Measurements from ENCODE around the gene CRABP1.

The CRABP1 gene

DNA sequence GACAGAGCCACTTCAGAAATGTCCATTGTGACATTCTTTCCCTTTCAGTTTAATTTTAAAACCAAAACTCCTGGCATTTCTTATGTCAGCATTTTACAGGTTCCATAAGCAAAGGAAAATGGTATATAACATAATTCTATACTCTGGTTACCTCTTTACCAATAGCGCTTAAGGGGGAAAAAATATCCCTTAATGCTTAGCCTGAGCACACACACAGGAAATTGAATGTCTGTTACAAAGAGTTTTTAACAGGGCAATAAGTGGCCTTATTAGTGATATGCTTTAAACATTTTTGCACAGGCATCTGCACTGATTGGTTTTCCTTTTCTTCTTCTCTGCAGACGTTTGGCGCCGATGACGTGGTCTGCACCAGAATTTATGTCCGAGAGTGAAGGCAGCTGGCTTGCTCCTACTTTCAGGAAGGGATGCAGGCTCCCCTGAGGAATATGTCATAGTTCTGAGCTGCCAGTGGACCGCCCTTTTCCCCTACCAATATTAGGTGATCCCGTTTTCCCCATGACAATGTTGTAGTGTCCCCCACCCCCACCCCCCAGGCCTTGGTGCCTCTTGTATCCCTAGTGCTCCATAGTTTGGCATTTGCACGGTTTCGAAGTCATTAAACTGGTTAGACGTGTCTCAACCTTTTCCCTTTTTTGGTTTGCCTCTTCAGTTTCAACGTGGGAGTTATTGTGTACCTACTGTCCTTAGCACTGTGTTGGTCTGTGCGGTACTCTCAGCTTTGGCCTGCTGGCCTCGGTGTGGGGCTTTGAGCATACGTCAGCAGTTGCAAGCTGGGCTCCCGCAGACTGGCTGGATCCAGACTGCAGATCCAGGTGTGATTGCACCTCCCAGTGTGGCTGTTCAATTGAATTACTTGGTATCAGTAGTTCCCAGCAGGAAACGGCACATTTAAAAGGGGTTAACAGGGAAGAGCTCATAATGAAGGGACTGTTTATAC lies 7.7 kb downstream of the CRABP1 start:
- FAIRE-seq, result no peak

GRCh38 chr15:78350058-78350457 lies 9.9 kb downstream of the CRABP1 start:
- no peak for FAIRE-seq

DNA sequence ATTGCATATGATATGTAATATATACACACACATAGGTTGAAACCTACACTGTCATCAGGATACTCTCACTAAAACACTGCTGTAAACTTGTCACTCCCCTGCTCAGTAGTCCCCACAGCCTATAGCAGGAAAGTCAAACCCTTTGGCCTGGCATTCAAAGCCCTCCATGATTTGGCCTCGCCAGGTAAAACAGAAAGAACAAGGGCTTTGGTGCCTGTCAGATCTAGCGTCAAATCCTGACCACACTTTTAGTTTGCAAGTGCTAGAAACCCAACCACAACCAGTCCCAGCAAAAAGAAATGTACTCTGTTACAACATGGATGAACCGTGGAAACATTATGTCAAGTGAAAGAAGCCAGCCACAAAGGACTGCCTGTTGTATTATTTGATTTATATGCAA lies 11.4 kb downstream of the CRABP1 start:
- no peak for FAIRE-seq

GRCh38 chr15:78353093-78353492 lies 12.9 kb downstream of the CRABP1 start:
- FAIRE-seq, result no peak

DNA sequence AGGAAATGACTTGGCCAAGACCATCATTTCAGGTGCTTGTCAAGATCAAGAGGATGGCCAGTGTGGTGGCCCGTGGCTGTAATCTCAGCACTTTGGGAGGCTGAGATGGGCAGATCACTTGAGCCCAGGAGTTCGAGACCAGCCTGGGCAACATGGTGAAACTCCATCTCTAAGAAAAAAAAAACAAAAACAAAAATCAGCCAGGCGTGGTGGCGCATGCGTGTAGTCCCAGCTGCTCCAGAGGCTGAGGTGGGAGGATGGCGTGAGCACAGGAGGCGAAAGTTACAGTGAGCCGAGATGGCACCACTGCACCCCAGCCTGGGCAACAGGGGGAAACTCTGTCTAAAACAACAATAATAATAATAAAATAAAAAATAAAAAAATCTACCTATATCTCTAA lies 15.0 kb downstream of the CRABP1 start:
- FAIRE-seq, result no peak

DNA sequence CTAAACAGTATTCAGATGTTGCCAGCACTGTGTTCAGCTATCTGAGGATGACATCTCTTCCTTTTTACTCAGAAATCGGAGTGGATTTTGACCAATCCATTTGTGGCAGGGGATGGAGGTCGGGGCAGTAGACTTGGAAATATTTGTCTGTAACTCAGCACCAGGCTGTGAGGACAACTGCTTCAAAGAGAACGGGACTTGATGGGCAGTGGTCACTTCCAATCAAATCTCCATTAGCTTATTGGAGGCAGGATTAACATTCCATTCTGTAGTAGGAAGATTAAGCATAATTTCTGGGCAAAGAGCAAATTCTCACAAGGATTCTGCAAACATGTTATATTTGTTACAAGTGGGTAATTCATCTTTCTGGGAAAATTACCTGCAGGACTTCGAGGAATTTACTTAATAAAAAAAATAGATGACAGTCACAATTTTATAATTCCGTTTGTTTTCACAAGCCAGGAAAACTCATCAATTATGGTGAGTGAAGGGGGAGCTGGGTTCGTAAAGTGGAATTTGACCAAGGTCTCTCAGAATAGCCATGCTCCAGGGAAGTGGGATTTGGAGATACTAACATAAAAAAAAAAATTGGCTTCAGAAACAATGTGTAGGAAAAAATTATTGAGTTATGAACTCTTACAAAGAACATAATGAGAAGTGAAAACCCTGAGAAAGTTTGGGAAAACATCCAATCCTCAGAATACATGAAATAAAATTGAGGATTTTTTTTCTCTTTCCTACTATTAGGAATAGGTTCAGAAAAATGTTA lies 18.1 kb downstream of the CRABP1 start:
- no peak for FAIRE-seq

DNA sequence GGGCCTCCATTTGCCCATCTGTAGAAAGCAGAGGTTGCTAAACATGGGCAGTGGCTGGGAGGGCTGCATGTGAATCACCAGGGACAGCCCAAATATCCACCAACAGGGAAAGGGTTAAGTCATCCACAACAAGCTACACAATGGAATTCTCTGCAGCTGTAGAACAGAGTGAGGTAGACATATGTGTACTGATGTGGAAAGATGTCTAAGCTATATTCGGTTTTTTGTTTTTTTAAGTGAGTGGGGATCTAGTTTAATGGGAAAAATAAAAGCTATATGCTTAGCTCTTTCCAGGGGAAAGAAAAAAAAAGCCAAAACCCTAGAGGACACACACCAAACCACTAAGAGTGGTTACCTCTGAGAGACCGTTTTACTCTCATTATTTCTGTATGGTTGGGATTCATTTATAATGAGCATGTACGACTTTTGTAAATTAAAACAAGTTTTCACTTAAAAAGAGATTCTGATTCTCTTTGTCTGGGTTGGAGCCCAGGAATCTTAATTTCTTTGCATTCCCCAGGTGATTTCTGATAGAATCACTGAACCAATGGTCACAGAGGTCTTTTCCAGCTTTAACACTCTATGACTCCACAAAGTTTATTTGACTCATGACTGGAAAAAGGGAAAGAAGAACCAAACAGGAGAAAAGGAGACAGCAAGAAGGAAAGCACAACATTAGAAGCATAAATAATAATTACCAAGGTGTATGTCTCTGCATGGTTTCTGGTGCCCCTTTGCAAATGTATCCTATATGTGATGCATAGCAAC lies 19.1 kb downstream of the CRABP1 start:
- FAIRE-seq, result no peak

- FAIRE-seq, result no peak
These were observed 20.2 kb downstream of the CRABP1 start for GRCh38 chr15:78360367-78360801.

DNA sequence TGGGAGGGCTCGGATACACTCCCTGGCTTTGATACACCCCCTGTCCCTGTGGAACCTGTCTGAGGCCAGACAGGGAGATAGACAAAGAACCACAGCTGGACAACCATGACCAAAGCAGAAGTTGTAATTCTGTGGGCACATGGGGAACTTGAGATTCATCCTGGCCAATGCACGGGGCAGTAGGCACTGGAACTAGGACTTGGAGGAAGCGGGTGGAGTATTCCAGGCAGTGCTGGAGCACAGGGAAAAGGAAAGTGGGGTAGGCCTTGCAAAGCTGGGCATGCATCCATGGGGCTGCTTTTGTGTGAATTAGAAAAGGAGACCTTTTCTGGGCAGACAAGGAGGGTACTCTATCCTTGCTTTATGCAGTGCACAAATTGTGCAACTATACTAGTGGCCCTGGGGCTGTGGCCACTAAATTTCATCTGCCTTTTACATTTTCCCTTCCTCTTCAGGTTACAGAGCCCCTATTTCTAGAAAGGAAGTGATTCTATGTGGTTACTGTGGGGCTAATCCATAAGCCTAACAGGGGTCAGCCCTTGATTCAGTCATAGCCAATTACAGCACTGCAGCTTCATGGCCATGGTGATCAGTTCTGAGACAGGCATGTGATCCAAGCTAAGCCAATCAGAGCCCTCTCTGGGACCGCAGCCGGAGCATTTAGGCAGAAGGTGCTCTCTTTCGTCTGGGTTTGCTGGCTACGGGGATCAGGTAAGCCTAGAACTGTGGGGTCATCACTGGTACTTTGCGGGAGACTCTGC lies 21.0 kb downstream of the CRABP1 start:
- no peak for FAIRE-seq

GRCh38 chr15:78361771-78362506 lies 21.8 kb downstream of the CRABP1 start:
- FAIRE-seq, result no peak

- no peak for FAIRE-seq
These were observed 22.7 kb downstream of the CRABP1 start for GRCh38 chr15:78362716-78363380.

GRCh38 chr15:78363381-78363734 lies 23.2 kb downstream of the CRABP1 start:
- no peak for FAIRE-seq

- FAIRE-seq, result no peak
These were observed 24.1 kb downstream of the CRABP1 start for GRCh38 chr15:78364233-78364632.

- no peak for FAIRE-seq
These were observed 25.8 kb downstream of the CRABP1 start for GRCh38 chr15:78365917-78366316.

DNA sequence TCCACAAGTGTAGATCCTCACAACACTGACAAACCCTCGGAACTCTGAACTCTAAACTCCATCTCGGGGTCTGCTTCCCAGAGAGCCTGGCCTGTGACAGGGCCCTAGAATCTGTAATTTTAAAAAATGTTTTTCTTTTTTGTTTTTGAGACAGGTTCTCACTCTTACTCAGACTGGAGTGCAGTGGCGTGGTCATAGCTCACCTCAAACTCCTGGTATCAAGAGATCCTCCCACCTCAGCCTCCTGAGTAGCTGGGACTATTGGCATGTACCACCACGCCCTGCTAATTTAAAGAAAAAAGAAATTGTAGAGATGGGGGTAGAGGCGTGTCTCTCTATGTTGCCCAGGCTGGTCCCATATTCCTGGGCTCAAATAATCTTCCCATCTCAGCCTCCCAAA lies 26.2 kb downstream of the CRABP1 start:
- FAIRE-seq, result no peak

- no peak for FAIRE-seq
These were observed 28.5 kb downstream of the CRABP1 start for GRCh38 chr15:78368651-78369050.

GRCh38 chr15:78369161-78369560 lies 29.0 kb downstream of the CRABP1 start:
- FAIRE-seq, result no peak

- FAIRE-seq, result no peak
These were observed 29.9 kb downstream of the CRABP1 start for GRCh38 chr15:78370013-78370412.

DNA sequence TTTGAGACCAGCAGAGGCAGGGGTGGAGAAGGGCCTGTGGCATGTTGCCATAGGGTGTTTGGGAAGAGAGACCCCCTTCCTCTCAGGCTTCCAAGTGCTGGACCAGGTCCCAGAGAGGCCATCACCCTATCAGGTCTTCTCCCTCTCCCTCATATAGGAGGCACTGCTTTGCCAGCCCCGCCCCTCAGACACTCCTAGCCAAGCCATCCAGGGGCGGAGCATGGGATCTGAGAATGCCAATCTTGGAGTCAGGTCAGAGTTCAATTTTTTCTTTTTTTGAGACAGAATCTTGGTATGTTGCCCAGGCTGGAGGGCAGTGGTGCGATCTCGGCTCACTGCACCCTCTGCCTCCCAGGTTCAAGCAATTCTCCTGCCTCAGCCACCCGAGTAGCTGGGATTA lies 32.7 kb downstream of the CRABP1 start:
- FAIRE-seq, result no peak

GRCh38 chr15:78374436-78375393 lies 34.6 kb downstream of the CRABP1 start:
- FAIRE-seq, result no peak
